H1 (cell line): ENCODE results near the gene PLPPR3. TPM values are rescaled to one million over a fixed set of nuclear protein-coding genes. Genes with fewer than 3 reads are reported as not detected.

Experiments used
- CTBP2 ChIP-seq: IDR thresholded peaks from 2 replicates; pipeline ENCODE4 v1.7.0; 2011; ENCODE audit warnings: borderline replicate concordance, mild to moderate bottlenecking, moderate library complexity, mixed read lengths, low read length; ENCODE audit not compliant: insufficient read depth, insufficient read length
- KDM5A ChIP-seq: fragments of 200-600 bp; IDR thresholded peaks from 2 replicates; pipeline ENCODE4 v1.7.1; 2012; ENCODE audit warnings: mild to moderate bottlenecking, low read length, inconsistent platforms, mixed read lengths
- SRF ChIP-seq: IDR thresholded peaks from 2 replicates; pipeline ENCODE4 v1.6.1; 2011; ENCODE audit warnings: mild to moderate bottlenecking, low read depth, low read length, moderate library complexity
- TBP ChIP-seq: IDR thresholded peaks from 2 replicates; pipeline ENCODE4 v1.6.1; 2011; ENCODE audit warnings: low read depth, low read length, improper control_type of control experiment
- polyA plus RNA-seq, 7 experiments: library from polyadenylated mRNA; depleted of rRNA in 3 of 7; stranded (reverse) in 5 of 7; unstranded in 2 of 7; fragments of >200 nt in 5 of 7; fragments of 200-250 nt in 2 of 7; gene quantifications; 1 replicate in 5 of 7; 2 replicates in 1 of 7; 4 replicates in 1 of 7; pipeline versions ENCODE4 v1.2.1 to v1.2.3, GENCODE V29; 2011 to 2013; ENCODE audit warnings: missing spikeins in 2 of 7, mixed read lengths in 2 of 7
- total RNA-seq: library from RNA; stranded (reverse); fragmentation: NEBNext Ultra II Directional; extraction: Animal tissue kit (Norgen Biotek cat#: 25700); gene quantifications from 2 replicates; pipeline ENCODE4 v1.2.1, GENCODE V29; 2021

PLPPR3 gene
- total and polyA plus RNA-seq, 2 of the 8 experiments (the other 6 are each of a cell fraction or from before 2014, with no cell fraction given) = 71.7 to 76.4 TPM

DNA sequence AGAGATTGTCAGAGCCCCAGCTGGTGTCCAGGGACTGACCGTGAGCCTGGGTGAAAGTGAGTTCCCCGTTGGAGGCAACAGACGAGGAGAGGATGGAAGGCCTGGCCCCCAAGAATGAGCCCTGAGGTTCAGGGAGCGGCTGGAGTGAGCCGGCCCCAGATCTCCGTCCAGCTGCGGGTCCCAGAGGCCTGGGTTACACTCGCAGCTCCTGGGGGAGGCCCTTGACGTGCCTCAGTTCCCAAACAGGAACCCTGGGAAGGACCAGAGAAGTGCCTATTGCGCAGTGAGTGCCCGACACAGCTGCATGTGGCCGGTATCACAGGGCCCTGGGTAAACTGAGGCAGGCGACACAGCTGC, 29.2 kb upstream of the PLPPR3 start (continued):
- TF ChIP-seq CTBP2 = no peak
- no peak for TF ChIP-seq KDM5A
- TF ChIP-seq TBP = no peak
- no peak for TF ChIP-seq SRF
